Measurements from ENCODE around the gene TPD52L3. TPM values are rescaled to one million over a fixed set of nuclear protein-coding genes. Genes with fewer than 3 reads are reported as not detected.

Gene TPD52L3
- total RNA-seq (2014; rRNA removed; shearing (Covaris generic)) = not detected in 2 replicates

DNA sequence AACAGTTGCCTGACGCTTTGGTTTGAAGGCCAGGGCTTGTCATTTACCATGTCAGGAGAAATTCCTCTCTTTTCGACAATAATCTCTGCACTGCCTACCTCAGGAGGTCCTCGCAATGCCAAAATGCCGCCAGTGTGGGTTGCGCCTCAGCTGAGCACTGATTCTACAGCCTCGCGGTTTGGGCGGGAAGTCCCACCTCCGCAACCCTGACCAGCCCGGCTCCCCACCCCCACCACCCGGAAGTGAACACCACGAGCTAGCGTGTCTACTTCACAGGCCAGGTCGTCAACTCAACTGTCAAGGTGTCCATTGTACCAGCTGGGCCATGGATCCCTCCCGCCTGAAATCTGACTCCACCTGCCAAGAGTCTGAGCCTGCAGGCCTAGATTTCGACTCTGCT, at the start of gene TPD52L3:
Gene TPD52L3, plus strand, starts transcription at position 273 of the 400 bp plus-strand sequence. CDS start 221 bp downstream, outside the sequence.
- no peaks in the 10 kb centered on the region for H3K27me3 ChIP-seq
- H3K36me3 ChIP-seq = no peaks in the 10 kb centered on the region
- H3K4me1 ChIP-seq = no peaks in the 10 kb centered on the region

DNA sequence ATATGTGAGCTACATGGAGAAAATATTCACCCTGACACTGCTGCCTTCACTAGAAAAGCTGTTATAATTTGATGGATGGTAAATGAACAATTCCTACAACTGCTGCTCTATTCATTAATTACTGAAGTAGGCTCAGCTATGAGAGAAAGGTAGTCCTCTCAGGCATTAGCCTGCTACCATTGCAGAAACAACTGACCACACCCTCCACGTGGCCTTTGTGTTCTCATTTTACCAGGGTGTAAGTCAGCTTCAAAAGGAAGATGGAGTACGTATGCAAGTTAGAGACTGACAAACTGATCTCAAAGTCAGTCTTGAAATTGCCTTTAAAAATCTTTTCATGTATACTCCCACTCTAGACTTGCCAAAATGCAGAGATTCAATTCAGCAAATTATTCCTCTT, 26.3 kb upstream of the TPD52L3 start:
- H3K36me3 ChIP-seq = no peaks in the 10 kb centered on the region
- no peak for DNase-seq
- H3K9me3 ChIP-seq (replicated peaks) = no peaks in the 10 kb centered on the region
- H3K27me3 ChIP-seq = no peaks in the 10 kb centered on the region
- no peak overlapping the region for H3K27ac ChIP-seq
- H3K4me3 ChIP-seq = no peak overlapping the region
- no peaks in the 10 kb centered on the region for H3K4me1 ChIP-seq

More for the DNA sequence above, at the start of gene TPD52L3:
- H3K9me3 ChIP-seq (replicated peaks) = no peaks in the 10 kb centered on the region
- no peak within 1 kb of the TSS for H3K4me3 ChIP-seq
- no peak for DNase-seq
- no peak within 1 kb of the TSS for H3K27ac ChIP-seq

DNA sequence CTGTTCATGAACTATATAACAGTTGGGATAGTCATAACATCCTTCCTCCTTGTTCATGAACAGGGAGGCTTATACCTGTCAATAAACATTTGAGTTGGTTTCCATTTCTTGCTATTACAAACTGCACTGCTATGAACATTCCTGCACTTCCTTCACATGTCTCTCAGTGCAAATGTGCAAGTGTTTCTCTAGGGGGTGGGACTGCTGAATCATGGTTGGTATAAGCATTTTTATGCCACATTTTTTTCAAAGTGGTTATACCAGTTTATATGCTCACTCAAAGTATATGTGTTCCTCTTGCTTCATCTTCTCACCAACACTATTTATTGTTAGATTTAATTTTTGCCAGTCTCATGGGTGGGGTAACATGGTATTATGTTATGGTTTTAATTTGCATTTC, 25.8 kb upstream of the TPD52L3 start:
- H3K27me3 ChIP-seq = no peaks in the 10 kb centered on the region
- DNase-seq = no peak
- H3K4me3 ChIP-seq = no peak overlapping the region
- H3K36me3 ChIP-seq = no peaks in the 10 kb centered on the region
- no peaks in the 10 kb centered on the region for H3K4me1 ChIP-seq
- no peaks in the 10 kb centered on the region for H3K9me3 ChIP-seq (replicated peaks)
- no peak overlapping the region for H3K27ac ChIP-seq

DNA sequence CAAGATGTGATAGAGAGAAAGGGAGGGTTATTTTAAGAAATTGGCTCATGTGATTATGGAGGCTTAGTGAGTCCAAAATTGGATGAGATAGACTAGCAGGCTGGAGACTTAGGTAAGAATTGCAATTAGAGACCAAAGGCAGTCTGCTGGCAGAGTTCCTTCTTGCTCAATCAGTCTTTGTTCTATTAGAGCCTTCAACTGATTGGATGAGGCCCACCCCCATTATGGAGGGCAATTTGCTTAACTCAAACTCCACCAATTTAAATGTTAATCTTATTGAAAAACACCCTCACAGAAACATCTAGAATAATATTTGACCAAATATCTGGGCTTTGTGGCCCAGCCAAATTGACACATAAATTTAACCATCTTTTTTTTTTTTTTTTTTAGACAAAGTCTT, 23.9 kb upstream of the TPD52L3 start:
- Histone ChIP-seq H3K4me1 (no peaks in the 10 kb centered on the region), H3K27ac (no peak overlapping the region), H3K9me3 (replicated peaks) (no peaks in the 10 kb centered on the region), H3K27me3 (no peaks in the 10 kb centered on the region), H3K4me3 (no peak overlapping the region), H3K36me3 (no peaks in the 10 kb centered on the region)
- no peak for DNase-seq

DNA sequence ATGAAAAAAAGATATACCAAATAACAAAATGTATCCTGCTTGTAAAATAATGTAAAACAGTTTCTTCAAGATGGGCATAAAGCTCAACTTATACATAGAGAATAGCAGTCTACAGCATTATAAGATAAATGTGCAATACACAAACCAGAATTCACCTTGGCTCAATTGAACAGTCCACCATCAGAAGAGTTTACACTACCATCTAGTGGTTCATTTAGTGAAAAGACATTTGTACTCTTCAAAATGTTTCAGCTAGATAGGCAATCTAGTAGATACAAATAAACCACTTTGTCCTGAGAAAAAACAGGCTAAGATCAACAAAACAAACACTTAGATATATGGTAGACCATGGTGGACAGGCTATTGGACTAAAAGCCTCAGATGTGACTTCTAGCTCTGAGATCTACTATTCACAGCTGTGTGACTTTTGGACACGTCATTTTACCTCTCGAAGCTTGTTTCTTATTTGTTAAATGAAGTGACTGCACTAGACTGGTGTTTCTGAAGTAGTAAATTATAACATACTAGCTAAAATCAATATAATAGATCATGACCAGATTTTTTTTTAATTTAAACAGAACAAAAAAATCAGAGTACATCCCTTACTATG, 22.1 kb upstream of the TPD52L3 start:
- Histone ChIP-seq H3K27me3 (no peaks in the 10 kb centered on the region), H3K27ac (no peak overlapping the region), H3K4me3 (no peak overlapping the region), H3K9me3 (replicated peaks) (no peaks in the 10 kb centered on the region), H3K4me1 (no peaks in the 10 kb centered on the region), H3K36me3 (no peaks in the 10 kb centered on the region)
- peak in 1 of 2 experiments; percentile 31 for DNase-seq

DNA sequence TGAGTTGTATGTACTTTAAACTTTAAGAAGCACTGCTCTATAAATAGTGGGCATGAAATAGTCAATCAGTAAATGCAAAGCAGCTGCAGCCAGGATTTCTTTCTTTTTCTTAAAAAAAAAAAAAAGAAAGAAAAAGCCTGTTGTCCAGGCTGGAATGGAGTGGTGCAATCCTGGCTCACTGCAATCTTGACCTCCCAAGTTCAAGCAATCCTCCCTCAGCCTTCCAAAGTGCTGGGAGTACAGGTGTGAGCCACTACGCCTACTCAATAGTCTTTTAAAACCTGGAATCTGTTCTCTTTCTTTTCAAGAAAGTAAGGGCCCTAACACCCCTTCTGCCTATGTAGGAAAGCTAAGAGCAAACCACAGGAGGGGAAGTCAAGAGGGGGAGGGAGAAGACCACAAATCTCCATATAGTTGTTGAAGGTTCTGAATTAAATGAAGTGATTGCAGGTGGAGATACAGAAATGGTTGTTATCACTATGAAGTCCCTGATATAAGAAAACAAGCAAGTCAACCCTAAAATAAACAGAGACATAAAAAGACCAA, 20.6 kb upstream of the TPD52L3 start:
- no peak overlapping the region for H3K27ac ChIP-seq
- H3K4me1 ChIP-seq = no peaks in the 10 kb centered on the region
- no peak overlapping the region for H3K4me3 ChIP-seq
- H3K36me3 ChIP-seq = no peaks in the 10 kb centered on the region
- no peaks in the 10 kb centered on the region for H3K27me3 ChIP-seq
- DNase-seq = no peak
- no peaks in the 10 kb centered on the region for H3K9me3 ChIP-seq (replicated peaks)

DNA sequence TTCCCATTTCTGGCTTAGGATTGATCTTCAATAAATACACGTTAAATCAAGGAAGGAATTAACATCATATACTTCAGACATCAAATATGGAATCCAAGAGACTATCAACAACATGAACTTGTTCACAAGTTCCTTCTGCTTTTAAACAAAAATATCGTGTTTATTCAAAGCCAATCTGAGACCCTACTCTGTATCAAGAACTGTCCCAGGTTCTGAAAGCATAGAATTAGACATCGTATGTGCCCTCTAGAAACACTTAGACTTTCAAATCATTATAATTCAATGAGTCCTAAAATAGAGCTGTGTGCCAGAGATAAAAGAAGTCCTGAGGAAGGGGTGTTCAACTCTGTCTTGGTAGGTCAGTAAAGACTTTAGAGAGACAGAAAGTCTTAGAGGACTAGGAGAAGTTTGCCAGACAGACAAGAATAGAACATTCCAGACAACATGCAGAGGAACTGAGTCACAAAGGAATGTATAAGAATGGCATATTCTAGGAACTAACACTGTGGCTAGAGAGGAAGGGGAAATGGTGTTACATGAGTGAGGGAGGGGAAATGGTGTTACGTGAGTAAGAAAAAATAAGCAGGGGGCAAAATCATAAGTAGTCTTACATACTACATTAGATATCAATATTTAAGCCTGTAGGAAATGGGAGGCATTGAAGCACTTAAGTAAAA, 2.9 kb downstream of the TPD52L3 start:
- H3K9me3 ChIP-seq (replicated peaks) = no peaks in the 10 kb centered on the region
- no peak for DNase-seq
- H3K27me3 ChIP-seq = no peaks in the 10 kb centered on the region
- H3K27ac ChIP-seq = no peak overlapping the region
- no peak overlapping the region for H3K4me3 ChIP-seq
- H3K4me1 ChIP-seq = no peaks in the 10 kb centered on the region
- H3K36me3 ChIP-seq = no peaks in the 10 kb centered on the region

DNA sequence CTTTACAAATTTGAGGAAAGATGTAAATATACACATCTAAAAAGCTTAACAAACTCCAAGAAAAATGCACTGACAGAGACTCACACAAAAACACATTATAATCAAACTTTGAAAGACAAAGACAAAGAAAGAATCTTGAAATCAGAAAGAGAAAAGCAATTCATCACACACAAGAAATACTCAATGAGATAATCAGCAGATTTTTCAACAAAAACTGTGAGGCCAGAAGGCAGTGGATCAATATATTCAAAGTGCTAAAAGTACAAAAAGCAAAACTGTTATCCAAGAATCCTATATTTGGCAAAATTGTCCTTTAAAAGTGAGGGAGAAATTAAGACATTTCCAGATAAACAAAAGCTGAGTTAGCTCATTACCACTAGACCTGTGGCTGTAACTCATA, 6.1 kb downstream of the TPD52L3 start:
- H3K27me3 ChIP-seq = no peaks in the 10 kb centered on the region
- H3K36me3 ChIP-seq = no peaks in the 10 kb centered on the region
- H3K27ac ChIP-seq = no peak overlapping the region
- no peaks in the 10 kb centered on the region for H3K4me1 ChIP-seq
- no peak overlapping the region for H3K4me3 ChIP-seq
- no peaks in the 10 kb centered on the region for H3K9me3 ChIP-seq (replicated peaks)
- no peak for DNase-seq

DNA sequence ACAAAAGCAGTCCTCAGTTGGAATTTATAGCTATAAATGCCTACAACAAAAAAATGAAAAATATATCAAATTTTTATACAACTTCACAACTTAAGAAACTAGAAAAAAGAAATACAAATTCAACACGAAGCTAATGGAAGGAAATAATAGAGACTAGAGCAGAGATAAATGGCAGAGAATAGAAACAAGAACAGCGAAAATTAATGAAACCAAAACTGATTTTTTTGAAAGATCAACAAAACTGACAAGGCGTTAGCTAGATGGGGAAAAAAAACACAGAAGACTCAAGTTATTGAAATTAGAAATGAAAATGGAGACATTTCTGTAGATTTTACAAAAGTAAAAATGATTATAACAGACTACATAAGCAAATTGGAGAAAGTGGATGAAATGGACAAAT, 20.6 kb downstream of the TPD52L3 start:
- Histone ChIP-seq H3K27me3 (no peaks in the 10 kb centered on the region), H3K9me3 (replicated peaks) (no peaks in the 10 kb centered on the region), H3K4me3 (no peak overlapping the region), H3K36me3 (no peaks in the 10 kb centered on the region), H3K4me1 (no peaks in the 10 kb centered on the region), H3K27ac (no peak overlapping the region)
- no peak for DNase-seq

DNA sequence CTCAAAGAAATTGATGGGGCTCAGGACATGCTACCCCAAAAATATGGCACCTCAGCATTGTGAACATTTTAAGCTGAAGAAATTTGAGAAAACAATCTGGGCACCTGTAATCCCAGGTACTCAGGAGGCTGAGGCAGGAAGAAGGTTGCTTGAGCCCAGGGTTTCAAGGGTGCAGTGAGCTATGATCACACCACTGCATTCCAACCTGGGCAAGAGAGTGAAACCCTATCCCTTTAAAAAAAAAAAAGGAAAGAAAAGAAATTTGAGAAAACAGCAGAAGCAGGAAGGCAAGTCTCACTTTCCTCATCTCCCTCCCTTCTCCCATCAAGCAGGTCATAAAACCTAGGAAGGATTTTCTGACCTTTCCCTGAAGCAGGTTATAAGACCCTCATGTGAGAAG, 23.6 kb downstream of the TPD52L3 start:
- Histone ChIP-seq H3K27me3 (no peaks in the 10 kb centered on the region), H3K4me3 (no peak overlapping the region), H3K36me3 (no peaks in the 10 kb centered on the region), H3K27ac (no peak overlapping the region), H3K9me3 (replicated peaks) (no peaks in the 10 kb centered on the region), H3K4me1 (no peaks in the 10 kb centered on the region)
- DNase-seq = no peak

DNA sequence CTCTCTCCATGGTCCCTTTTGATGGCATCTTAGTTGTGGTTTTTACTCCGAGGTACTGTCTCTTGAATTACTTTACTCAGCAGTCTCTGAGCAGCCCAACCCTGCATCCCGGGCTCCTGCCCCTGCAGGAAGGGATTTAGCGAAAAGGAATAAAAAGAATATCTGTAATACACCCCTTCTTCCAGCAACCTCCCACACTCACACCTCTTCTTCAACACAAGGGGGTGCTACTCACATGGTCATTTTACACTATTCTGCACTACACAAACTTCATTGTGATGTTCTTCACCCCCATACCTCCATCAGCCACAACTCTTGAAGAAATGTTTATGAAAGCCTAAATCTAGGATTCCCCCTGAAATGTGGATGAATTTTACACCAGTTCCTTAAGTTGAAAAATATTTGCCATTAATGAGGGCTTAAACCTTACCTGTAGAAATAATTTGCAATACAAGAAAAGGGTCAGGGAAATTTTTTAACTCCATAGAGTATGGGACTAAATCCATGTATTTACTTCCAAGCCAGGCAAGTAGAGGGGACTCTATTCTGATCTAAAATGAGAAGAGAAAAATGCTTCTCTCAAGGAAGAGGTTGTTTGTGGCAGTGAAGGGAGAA, 26.0 kb downstream of the TPD52L3 start:
- H3K27me3 ChIP-seq = no peaks in the 10 kb centered on the region
- peak; percentile 7 to 62 for DNase-seq
- H3K9me3 ChIP-seq (replicated peaks) = no peaks in the 10 kb centered on the region
- H3K4me3 ChIP-seq = no peak overlapping the region
- H3K4me1 ChIP-seq = no peaks in the 10 kb centered on the region
- no peak overlapping the region for H3K27ac ChIP-seq
- no peaks in the 10 kb centered on the region for H3K36me3 ChIP-seq

DNA sequence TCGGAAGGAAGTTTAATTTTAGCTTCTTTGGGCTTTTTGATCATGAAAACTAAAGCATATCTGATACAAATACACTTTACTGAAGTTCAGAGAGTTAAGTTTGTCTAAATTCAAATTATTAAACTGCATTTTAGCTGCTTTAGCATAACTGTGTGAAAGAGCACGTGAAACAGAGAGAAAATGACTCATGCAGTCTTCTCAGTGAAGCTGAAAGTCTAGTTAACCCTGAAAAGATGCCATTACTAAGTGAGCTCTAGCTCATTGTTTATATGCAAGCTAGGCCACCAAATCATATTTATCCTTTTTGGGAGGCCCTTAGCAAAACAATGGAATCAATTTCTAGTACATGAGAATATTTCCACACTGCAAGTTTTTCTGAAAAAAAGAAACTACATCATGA, 27.6 kb downstream of the TPD52L3 start:
- no peak for DNase-seq
- H3K27ac ChIP-seq = no peak overlapping the region
- no peaks in the 10 kb centered on the region for H3K4me1 ChIP-seq
- no peaks in the 10 kb centered on the region for H3K9me3 ChIP-seq (replicated peaks)
- H3K36me3 ChIP-seq = no peaks in the 10 kb centered on the region
- H3K4me3 ChIP-seq = no peak overlapping the region
- H3K27me3 ChIP-seq = no peaks in the 10 kb centered on the region

DNA sequence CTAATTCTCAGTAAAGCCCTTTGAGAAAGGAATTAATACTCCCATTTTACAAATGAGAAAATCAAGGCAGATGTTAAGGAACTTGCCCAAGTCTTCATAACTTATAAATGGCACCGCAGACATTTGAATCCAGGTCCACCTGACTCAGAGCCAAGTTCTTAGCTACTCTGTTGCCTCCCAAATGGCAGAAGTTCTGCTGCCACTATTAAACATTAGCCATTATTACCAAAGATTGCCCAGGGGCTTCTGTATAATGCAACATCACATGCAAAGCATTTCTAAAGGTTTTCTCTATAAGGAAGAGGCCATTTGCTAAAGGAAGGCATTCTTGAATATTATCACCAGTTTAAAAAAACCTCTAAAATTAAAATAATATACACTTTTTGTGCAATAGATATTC, 28.3 kb downstream of the TPD52L3 start:
- Histone ChIP-seq H3K27ac (no peak overlapping the region), H3K4me3 (no peak overlapping the region), H3K27me3 (no peaks in the 10 kb centered on the region), H3K4me1 (no peaks in the 10 kb centered on the region), H3K36me3 (no peaks in the 10 kb centered on the region), H3K9me3 (replicated peaks) (no peaks in the 10 kb centered on the region)
- DNase-seq = no peak

DNA sequence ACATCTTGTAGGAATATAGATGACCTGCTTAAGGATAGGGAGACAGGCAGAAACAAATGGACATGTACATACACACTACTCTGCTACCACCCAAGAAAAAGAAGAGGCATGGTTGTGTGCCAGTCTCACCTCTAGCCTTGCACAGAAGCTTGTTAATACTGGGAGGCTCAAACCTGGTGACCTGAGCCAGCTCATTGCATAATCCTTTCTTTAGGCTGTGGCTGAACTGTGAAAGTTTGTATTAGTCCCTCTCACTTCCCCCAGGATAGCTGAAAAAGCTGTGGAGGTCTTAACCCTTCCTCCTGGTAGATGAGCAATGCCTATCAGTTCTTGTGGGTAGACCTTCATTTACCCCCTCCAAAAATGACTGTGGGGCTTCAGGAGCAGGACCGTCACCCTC, 28.7 kb downstream of the TPD52L3 start:
- no peaks in the 10 kb centered on the region for H3K4me1 ChIP-seq
- H3K27ac ChIP-seq = no peak overlapping the region
- no peak overlapping the region for H3K4me3 ChIP-seq
- no peaks in the 10 kb centered on the region for H3K9me3 ChIP-seq (replicated peaks)
- H3K36me3 ChIP-seq = no peaks in the 10 kb centered on the region
- DNase-seq = no peak
- H3K27me3 ChIP-seq = no peaks in the 10 kb centered on the region

DNA sequence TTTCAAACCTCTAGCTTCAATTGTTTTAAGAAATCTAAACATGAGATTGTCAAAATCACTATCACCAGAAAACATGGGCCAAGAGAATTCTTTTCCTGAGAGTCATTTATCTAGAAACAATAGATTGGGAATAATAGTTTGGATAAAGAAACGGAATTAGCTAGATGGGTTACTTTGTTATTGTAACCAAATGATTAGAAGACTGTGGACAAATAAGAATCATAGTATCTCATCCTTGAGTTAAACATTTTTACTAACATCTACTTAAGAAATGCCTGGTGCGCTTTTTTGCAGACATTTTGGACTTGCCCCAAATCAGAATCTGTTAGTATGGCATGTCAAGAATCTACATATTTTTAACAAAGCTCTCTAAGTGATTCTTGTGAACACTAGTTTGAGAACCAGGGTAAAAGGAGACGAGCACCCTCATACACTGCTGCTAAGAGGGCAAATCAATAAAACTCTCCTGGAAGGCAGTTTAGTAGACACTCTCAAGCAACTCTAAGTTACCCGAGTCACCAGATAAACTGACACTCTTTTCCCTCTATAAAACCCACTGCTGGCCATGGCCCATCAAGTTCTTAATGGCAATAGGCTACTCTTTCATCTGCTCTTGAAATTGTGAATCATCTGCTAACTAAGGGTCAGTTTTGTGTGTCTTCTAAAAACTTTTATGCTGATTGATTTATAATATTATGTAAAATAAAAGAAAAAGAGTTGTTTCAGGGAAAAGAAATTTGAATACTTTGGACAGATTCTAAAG, 39.1 kb downstream of the TPD52L3 start:
- H3K9me3 ChIP-seq (replicated peaks) = no peaks in the 10 kb centered on the region
- H3K36me3 ChIP-seq = no peaks in the 10 kb centered on the region
- no peaks in the 10 kb centered on the region for H3K4me1 ChIP-seq
- no peak for DNase-seq
- no peaks in the 10 kb centered on the region for H3K27me3 ChIP-seq
- H3K27ac ChIP-seq = no peak overlapping the region
- H3K4me3 ChIP-seq = no peak overlapping the region
